GM12891 (cell line): Measurements from ENCODE around the gene HES1.

Source experiments
- POLR2A ChIP-seq: IDR thresholded peaks from 2 replicates; pipeline ENCODE4 v1.6.1; 2011; ENCODE audit warnings: low read depth, low read length, control low read depth
- POLR2AphosphoS5 ChIP-seq: IDR thresholded peaks from 2 replicates; pipeline ENCODE4 v1.6.1; 2011; ENCODE audit warnings: low read depth, low read length, control low read depth

DNA sequence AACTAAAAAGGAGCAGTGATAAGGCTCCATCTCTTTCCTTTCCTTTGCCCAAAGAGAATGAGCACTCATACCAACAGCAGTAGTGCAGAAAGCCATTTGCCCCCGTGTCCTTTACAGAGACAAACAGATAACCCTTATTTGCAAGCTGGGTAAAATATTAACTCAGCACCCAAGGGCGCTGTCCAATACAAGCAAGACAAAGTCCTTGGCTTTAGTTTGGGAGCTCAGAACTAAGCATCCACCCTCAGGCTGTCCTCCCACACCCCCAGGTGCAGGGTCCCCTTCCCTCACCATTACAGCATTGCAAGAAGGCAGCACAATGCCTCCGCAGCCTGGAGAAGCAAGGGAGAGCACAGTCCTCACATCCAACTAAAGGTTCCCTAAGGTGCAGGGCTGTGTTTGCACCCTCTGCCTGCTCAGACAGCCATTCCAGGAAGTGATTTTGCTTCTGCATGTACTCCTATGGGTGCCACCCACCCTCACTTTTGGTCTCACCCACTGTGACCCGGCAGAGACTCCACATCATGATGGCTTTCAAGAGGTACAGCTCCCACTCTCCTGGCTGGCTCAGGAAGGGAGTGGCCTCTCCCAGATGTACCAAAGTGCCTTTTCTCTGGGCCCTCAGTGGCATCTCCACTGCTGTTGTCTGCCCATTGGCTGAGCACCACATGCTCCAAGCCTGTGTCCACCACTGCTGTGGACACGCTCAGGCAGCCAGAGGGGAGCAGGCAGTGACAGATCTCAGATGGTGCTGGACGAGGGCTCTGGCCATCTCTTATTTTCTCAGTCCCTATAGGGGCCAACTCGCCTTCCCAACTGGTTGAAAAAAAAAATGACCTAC lies 34.1 kb upstream of the HES1 start:
- TF ChIP-seq POLR2AphosphoS5 (no peak), POLR2A (no peak)
